A549 (cell line): ENCODE measurements around the gene GZMB.

ENCODE experiments used
- POLR2AphosphoS2 ChIP-seq: conservative IDR thresholded peaks from 2 replicates; pipeline ENCODE4 v1.6.1; 2012; ENCODE audit warnings: low read length, improper control_type of control experiment, inconsistent platforms
- TP53 ChIP-seq: fragments of 250-450 bp; sonication (Bioruptor Pico); IDR thresholded peaks from 2 replicates; pipeline ENCODE4 v1.5.0; 2021; ENCODE audit warnings: mild to moderate bottlenecking, moderate library complexity
- TF ChIP-seq, protein P1 (sequence below): fragments of >200 bp; sonication (Bioruptor Twin); formaldehyde crosslinking; IDR thresholded peaks from 3 replicates; pipeline ENCODE4 v1.5.1; 2016

DNA sequence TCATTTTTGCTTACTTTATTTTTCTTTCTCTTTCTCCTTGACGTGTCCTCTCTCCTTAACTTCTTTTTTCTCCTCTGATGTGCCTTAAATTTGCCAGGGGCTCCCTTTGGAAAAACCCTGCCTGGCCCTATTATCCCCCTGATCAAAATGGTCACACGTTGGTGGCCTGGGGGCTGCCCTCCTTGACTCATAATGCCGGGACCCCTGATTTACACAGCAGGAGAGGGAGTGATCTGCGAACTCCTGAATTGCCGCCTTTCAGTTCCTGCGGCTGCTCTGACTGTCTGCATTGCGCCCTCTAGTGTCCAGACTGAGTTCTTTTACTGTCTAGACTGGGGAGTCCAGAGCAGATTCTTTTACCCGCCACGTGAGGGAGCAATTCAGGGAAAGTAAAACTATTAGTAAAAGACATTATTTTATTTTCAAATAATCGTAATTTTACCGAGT is 44.8 kb upstream of the GZMB start:
- TF ChIP-seq, protein P1, sequence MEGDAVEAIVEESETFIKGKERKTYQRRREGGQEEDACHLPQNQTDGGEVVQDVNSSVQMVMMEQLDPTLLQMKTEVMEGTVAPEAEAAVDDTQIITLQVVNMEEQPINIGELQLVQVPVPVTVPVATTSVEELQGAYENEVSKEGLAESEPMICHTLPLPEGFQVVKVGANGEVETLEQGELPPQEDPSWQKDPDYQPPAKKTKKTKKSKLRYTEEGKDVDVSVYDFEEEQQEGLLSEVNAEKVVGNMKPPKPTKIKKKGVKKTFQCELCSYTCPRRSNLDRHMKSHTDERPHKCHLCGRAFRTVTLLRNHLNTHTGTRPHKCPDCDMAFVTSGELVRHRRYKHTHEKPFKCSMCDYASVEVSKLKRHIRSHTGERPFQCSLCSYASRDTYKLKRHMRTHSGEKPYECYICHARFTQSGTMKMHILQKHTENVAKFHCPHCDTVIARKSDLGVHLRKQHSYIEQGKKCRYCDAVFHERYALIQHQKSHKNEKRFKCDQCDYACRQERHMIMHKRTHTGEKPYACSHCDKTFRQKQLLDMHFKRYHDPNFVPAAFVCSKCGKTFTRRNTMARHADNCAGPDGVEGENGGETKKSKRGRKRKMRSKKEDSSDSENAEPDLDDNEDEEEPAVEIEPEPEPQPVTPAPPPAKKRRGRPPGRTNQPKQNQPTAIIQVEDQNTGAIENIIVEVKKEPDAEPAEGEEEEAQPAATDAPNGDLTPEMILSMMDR = peak; percentile 98
- TF ChIP-seq POLR2AphosphoS2 (no peak), TP53 (CRISPR knock-in tag) (no peak)
